ENCODE data around the gene TMIGD2.
A peak's percentile ranks its signal among the peaks of the same experiment; 100 is the strongest.
"Not testable (repeated sequence)": the region's sequence is repeated elsewhere in the genome, so short reads cannot be mapped to it uniquely, and the experiment has no call there.

TMIGD2 gene

DNA sequence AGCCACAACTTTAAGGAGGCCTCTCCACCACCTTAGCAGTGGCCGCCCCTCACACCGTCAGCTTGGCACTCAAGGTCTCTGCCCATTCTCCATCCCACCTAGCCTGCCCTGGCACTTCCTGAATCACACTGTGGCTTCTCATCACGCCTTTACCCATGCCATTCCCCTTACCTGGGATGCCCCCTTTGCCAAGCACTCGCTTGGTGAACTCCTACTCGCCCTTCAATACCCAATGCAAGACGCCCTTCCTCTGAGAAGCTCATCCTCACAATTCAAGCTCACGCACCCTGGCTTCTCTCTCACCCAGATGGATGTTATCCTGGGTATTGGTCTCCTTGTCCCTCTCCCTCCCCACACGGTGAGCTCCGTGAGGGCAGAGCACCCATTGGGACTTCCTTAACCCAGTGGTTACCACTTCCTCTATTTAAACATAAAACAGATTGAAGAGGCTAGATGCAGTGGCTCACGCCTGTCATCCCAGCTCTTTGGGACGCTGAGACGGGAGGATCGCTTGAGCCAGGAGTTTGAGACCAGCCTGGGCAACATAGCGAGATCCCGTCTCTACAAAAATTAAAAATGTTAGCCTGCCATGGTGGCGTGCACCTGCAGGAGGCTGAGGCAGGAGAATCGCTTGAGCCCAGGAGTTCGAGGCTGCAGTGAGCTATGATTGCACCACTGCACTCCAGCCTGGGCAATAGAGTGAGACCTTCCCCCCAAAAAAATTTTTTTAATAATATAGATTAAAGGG, 35.8 kb downstream of the TMIGD2 start:
- no peak for DNase-seq (ENCODE audit: low read depth)

- no peak for DNase-seq (ENCODE audit: low read depth)
These were observed 37.4 kb downstream of the TMIGD2 start for GRCh38 chr19:4264812-4265211.

DNA sequence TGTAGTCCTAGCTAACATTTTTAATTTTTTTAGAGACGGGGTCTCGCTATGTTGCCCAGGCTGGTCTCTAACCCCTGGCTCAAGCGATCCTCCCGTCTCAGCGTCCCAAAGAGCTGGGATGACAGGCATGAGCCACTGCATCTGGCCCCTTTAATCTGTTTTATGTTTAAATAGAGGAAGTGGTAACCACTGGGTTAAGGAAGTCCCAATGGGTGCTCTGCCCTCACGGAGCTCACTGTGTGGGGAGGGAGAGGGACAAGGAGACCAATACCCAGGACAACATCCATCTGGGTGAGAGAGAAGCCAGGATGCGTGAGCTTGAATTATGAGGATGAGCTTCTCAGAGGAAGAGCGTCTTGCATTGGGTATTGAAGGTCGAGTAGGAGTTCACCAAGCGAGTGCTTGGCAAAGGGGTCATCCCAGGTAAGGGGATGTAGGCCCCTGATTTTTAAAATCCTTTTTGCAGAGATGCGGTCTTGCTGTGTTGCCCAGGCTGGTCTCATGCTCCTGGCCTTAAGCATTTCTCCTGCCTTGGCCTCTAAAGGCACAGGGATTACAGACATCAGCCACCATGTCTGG, 41.5 kb downstream of the TMIGD2 start:
- no peak for DNase-seq (ENCODE audit: low read depth)

GRCh38 chr19:4258181-4258580, 44.0 kb downstream of the TMIGD2 start:
- no peak for DNase-seq (ENCODE audit: low read depth)

GRCh38 chr19:4257025-4257424, 45.2 kb downstream of the TMIGD2 start:
- no peak for DNase-seq (ENCODE audit: low read depth)

GRCh38 chr19:4256563-4256962, 45.6 kb downstream of the TMIGD2 start:
- DNase-seq (ENCODE audit: low read depth), result no peak

- peak; percentile 92 for DNase-seq (ENCODE audit: low read depth)
These were observed 55.2 kb downstream of the TMIGD2 start, which contains the start of gene YJU2 for GRCh38 chr19:4246767-4247593. TSS of gene YJU2 (plus strand) at chr19:4247080. CDS start at chr19:4247147, 67 bp downstream.

DNA sequence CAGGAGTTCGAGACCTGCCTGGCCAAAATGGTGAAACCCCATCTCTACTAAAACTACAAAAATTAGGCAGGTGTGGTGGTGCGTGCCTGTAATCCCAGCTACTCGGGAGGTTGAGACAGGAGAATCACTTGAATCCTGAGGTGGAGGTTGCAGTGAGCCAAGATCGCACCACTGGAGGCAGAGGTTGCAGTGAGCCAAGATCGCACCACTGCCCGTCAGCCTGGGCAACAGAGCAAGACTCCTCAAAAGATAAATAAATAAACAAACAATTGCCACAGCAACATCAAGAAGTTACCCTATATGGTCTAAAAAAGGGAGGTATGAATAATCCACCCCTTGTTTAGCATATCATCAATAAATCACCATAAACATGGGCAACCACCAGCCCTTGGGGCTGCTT, 56.3 kb downstream of the TMIGD2 start:
- not testable (repeated sequence) for DNase-seq (ENCODE audit: low read depth)

All from activated T-helper 1 cell treated with Interleukin-2 at 50 U/mL for 16 hours (primary cell).